BJ (cell line): ENCODE measurements around the gene GUCD1. TPM values are rescaled to one million over a fixed set of nuclear protein-coding genes. Genes with fewer than 3 reads are reported as not detected.

Experiments
- CTCF ChIA-PET: fragments of 350-600 bp; formaldehyde crosslinking; extraction: SDS; loops from one replicate; lab custom pipeline; 2021; ENCODE audit warnings: antibody characterized with exemption, inconsistent platforms; lab: Yijun Ruan, JAX
- POLR2A ChIA-PET: fragments of 300-600 bp; sonication (Branson Sonifier 250); formaldehyde crosslinking; extraction: SDS; loops from one replicate; lab custom pipeline; 2021; ENCODE audit warnings: antibody characterized with exemption; lab: Charles Lee
- DNase-seq: peaks from one replicate; pipeline ENCODE4 v3.0.0-alpha.2; 2011; ENCODE audit warnings: low read depth
- H3K27me3 ChIP-seq: 2 replicates; pipeline ENCODE4 v1.6.0; 2011; ENCODE audit warnings: low read length; ENCODE audit not compliant: control insufficient read depth, insufficient read depth
- H3K36me3 ChIP-seq: 2 replicates; pipeline ENCODE4 v1.5.1; 2011; ENCODE audit warnings: low read length; ENCODE audit not compliant: control insufficient read depth, insufficient read depth
- H3K4me3 ChIP-seq: 2 replicates; pipeline ENCODE4 v1.5.1; 2011; ENCODE audit warnings: low read depth, mild to moderate bottlenecking, control low read depth, low read length
- polyA plus RNA-seq: library from polyadenylated mRNA; depleted of rRNA; stranded (reverse); fragments of >200 nt; gene quantifications from 2 replicates; pipeline ENCODE4 v1.2.3, GENCODE V29; 2011
- TF ChIP-seq, protein P1 (sequence below): IDR thresholded peaks from 2 replicates; pipeline ENCODE4 v1.5.1; 2011; ENCODE audit warnings: low read depth, mild to moderate bottlenecking, control low read depth, inconsistent platforms, low read length, moderate library complexity; ENCODE audit not compliant: insufficient read depth

GUCD1 gene
- polyA plus RNA-seq, 1 experiment: 131 TPM

DNA sequence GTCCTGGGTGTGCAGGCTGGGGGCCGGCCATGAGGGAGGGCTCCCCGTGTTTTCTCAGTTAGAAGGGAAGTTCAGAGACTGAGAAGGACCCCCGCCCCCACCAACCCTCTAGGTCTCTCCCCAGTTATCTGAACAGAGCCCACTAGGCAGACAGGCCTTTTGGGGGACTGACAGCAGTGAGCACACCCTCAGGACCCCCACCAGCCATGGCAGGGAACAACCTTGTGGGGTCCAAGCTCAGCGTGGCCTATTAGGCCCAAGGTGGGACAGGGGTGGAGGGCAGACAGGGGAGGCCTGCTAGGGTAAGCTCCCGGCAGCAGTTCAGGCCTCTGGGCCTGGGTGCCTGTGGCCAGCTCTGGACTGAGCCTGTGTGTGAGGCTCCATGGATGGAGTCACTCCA is 32.3 kb upstream of the GUCD1 start:
- CTCF ChIA-PET: no interaction called here

DNA sequence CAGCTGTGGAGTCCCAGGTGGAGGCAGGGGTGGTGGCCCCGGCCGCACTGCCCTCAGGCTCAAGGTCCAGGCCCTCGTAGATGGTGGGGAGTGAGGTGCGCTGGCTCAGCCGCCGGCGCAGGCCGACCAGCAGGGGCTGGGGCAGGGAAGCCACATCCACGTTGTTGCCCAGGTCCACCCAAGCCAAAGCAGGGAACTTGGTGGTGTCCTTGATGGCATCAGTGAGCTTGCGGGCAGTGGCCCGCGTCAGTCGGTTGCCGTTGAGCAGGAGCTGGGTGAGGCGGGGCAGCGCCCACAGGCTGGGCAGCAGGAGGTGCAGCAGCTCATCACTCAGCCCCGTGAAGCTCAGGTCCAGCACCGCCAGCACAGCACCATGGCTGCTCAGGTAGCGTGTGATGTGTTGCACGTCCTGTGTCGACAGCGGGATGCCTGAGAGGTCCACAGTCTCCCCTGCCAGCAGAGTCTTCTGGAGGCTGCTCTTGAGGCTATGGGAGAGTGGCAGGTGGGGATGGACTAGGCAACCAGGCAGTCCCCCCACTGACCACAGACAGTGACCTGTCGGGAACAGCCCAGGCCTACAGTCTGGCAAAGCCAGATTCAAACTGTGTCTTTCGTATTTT is 31.1 kb upstream of the GUCD1 start:
- no peak overlapping the region for H3K4me3 ChIP-seq
- CTCF ChIA-PET: no interaction called here
- DNase-seq: no peak
- POLR2A ChIA-PET: no interaction called here
- H3K36me3 ChIP-seq: peaks cover 6% of the 10 kb centered on the region
- TF ChIP-seq, protein P1, sequence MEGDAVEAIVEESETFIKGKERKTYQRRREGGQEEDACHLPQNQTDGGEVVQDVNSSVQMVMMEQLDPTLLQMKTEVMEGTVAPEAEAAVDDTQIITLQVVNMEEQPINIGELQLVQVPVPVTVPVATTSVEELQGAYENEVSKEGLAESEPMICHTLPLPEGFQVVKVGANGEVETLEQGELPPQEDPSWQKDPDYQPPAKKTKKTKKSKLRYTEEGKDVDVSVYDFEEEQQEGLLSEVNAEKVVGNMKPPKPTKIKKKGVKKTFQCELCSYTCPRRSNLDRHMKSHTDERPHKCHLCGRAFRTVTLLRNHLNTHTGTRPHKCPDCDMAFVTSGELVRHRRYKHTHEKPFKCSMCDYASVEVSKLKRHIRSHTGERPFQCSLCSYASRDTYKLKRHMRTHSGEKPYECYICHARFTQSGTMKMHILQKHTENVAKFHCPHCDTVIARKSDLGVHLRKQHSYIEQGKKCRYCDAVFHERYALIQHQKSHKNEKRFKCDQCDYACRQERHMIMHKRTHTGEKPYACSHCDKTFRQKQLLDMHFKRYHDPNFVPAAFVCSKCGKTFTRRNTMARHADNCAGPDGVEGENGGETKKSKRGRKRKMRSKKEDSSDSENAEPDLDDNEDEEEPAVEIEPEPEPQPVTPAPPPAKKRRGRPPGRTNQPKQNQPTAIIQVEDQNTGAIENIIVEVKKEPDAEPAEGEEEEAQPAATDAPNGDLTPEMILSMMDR: no peak
- no peaks in the 10 kb centered on the region for H3K27me3 ChIP-seq

More for the DNA sequence above, 32.3 kb upstream of the GUCD1 start:
- POLR2A ChIA-PET: no interaction called here
- TF ChIP-seq, protein P1: no peak
- no peak for DNase-seq
- Histone ChIP-seq H3K4me3 (no peak overlapping the region), H3K27me3 (no peaks in the 10 kb centered on the region), H3K36me3 (peaks cover 6% of the 10 kb centered on the region)

DNA sequence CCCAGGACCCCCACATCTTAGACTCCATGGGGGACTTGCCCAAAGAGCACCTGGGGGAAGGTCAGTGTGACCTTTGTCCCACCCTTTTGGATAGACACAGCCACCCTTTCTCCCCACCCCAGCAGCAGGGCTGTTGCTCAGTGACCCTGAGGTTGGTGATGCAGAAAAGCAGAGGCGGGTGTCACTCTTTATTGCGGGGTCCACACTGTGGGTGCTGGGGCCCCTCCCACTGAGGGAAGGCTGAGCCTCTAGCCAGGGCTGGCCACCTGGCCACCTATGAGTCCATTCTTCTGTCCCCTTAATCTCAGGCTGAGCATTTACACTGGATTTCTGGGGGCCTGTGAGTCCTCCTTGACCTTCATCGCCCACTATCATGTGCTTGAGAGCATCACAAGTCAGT is 30.5 kb upstream of the GUCD1 start:
- TF ChIP-seq, protein P1: no peak
- Histone ChIP-seq H3K27me3 (no peaks in the 10 kb centered on the region), H3K36me3 (peaks cover 6% of the 10 kb centered on the region), H3K4me3 (no peak overlapping the region)
- POLR2A ChIA-PET: no interaction called here
- DNase-seq: no peak
- CTCF ChIA-PET: no interaction called here

DNA sequence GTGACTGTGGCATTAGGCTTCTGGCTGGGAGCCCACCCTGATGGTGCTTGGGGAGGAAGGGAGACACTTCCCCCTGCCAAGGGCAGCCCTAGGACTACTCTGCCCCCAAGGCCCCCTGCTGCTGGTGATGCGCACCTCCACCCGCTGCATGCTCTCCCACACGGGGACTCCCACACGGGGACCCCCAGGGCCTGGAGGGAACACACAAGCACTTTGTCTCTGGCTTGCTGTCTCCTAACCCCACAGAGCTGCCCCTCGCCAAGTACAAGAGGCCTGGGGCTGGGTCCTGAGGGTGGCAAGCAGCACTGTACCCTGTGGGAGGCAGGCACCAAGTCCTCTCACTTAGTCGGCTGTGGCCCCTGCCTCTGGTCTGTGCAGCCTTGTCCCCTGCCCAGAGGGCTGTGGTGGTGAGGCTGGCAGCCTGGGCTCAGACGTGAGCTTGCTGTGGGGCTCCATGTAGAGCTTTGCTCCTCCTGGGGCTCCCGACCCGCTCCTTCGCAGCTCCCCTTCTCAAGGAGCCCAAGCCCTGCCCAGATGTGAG is 30.0 kb upstream of the GUCD1 start:
- no peak for DNase-seq
- Histone ChIP-seq H3K27me3 (no peaks in the 10 kb centered on the region), H3K4me3 (no peak overlapping the region), H3K36me3 (peaks cover 6% of the 10 kb centered on the region)
- ChIA-PET POLR2A (no interaction called here), CTCF (no interaction called here)
- TF ChIP-seq, protein P1: no peak

DNA sequence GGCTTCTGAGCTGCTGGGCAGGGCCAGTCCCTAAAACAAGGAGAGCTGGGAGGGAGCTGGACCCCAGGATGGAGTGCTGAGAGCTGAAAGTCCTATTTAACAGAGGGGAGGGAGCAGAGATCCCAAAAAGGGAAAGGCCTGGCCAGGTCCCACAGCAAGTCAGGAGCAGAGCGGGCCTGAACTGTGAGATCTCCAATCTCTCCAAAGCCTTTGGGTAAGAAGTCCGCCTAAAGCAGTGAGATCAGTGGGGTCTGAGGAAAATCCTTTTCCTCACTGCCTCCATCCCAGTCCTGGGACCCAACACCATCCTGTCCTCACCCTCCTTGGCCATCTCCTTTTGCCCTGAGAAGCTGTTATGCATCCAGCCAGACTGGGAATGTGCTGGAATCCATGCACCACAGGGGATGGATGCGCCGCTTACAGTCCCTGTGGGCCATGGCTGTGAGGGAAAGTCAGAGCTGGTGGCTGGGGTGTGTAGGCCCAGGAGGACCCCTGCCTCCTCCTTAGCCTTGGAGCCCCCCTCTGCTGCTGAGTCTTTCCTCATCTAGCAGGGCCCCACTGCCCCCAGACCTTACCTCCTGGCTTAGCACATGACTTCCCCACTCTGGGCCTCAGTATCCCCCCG is 29.3 kb upstream of the GUCD1 start:
- ChIA-PET POLR2A (no interaction called here), CTCF (no interaction called here)
- Histone ChIP-seq H3K4me3 (no peak overlapping the region), H3K27me3 (no peaks in the 10 kb centered on the region), H3K36me3 (peaks cover 6% of the 10 kb centered on the region)
- TF ChIP-seq, protein P1: no peak
- no peak for DNase-seq
